OCI-LY7 (cell line): ENCODE results near the gene MIB1.

ENCODE experiments used
- CTCF ChIP-seq: fragments of 200-600 bp; sonication (generic); conservative IDR thresholded peaks from 2 replicates; pipeline ENCODE4 v1.5.1; 2014; ENCODE audit warnings: mild to moderate bottlenecking, antibody characterized with exemption, low read length, moderate library complexity, mixed read lengths
- EZH2phosphoT487 ChIP-seq: fragments of 200-600 bp; sonication (generic); IDR thresholded peaks from 2 replicates; pipeline ENCODE4 v1.6.1; 2018; ENCODE audit warnings: low read depth, borderline replicate concordance, mild to moderate bottlenecking, mixed run types, antibody characterized with exemption, low read length, moderate library complexity, mixed read lengths

DNA sequence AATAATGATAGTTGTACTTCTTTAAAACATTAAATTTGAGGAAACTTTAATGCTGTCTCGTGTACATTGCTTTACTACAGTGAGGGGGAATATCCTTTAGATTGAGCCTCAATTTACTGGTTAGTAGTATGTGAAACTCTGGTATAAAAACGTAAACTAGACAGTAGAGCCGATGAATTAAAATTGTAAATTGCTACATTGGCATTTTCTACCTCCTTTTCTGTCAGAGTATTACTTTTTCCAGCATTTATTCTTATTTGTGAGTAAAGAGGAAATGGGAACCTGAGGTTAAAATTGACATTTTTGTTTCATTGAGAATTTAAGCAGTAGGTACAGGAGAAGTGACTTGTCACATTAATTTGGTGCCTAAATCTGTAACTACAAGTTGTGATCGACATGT lies 128.2 kb downstream of the MIB1 start:
- TF ChIP-seq CTCF (no peak), EZH2phosphoT487 (no peak)
